Measurements from ENCODE around the gene ZC3HAV1. TPM values are rescaled to one million over a fixed set of nuclear protein-coding genes. Genes with fewer than 3 reads are reported as not detected.

ZC3HAV1 gene
- total and polyA plus RNA-seq, 2 of the 4 experiments (the other 2 are of a cell fraction), result 9.9 to 22.4 TPM

DNA sequence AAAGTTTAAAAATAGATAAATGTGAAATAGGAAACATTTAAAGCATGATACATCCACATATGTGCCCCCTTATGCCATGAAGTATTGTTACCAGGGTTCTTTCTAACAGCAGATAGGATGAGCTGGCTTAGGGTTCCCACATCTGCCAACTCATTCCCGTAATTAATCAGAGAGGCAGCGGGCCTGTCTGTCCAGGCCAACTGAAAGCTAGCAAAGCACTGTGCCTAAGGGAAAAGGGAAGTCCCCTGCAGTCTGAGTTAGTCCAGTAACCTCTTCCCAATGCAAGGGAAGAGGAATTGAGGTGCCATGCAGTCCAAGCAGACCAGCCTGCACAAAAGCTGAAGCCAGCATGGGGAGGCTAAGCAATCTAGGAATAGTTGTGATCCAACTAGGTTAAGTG, 55.4 kb downstream of the ZC3HAV1 start:
- ChIA-PET POLR2A (ENCODE audit: unreplicated experiment) (no interaction called here), CTCF (interaction anchor here (0.6 to 0.7 kb wide), 2 partner anchors 81 to 201 kb away, joined by 3 to 6 read pairs; no protein-coding TSS in a partner anchor)
- Histone ChIP-seq H2AK9ac (replicated peaks; ENCODE audit: low read depth, low read length, poor library complexity) (no peak overlapping the region), H3K14ac (replicated peaks; ENCODE audit: low read depth, low read length) (no peak overlapping the region), H4K5ac (ENCODE audit: low read depth, low read length) (no peak overlapping the region), H3K4me3 (ENCODE audit: insufficient read depth, low read depth, low read length) (no peak overlapping the region), H3K79me1 (ENCODE audit: low read depth in 1 of 2, low read length in 2 of 2) (no peaks in the 10 kb centered on the region), H2AFZ (replicated peaks; ENCODE audit: low read length, poor library complexity) (no peak overlapping the region), H3K56ac (ENCODE audit: extremely low read depth, insufficient read depth, low read length) (no peak overlapping the region), H3K36me3 (ENCODE audit: control insufficient read depth, insufficient read depth, low read length) (peaks cover 17% of the 10 kb centered on the region), H4K8ac (ENCODE audit: low read depth in 2 of 2, low read length in 2 of 2) (no peak overlapping the region), H3K4me1 (ENCODE audit: control insufficient read depth, insufficient read depth, low read length) (no peaks in the 10 kb centered on the region), H3K23ac (ENCODE audit: low read depth, low read length) (no peak overlapping the region), H3K9me3 (ENCODE audit: control insufficient read depth, insufficient read depth, low read length) (no peaks in the 10 kb centered on the region), H2BK15ac (ENCODE audit: low read depth, low read length) (no peak overlapping the region), H3K18ac (ENCODE audit: low read depth, low read length) (no peak overlapping the region), H3K4ac (ENCODE audit: low read depth, low read length) (no peak overlapping the region), H3K27ac (ENCODE audit: insufficient read depth, low read length) (no peak overlapping the region), H4K91ac (ENCODE audit: insufficient read depth, low read depth, low read length) (no peak overlapping the region), H3K27me3 (ENCODE audit: control insufficient read depth, insufficient read depth, low read length) (no peaks in the 10 kb centered on the region), H2BK5ac (ENCODE audit: low read depth, low read length, poor library complexity, severe bottlenecking) (no peak overlapping the region), H4K20me1 (ENCODE audit: insufficient read depth, low read length) (no peaks in the 10 kb centered on the region), H2AK5ac (ENCODE audit: low read depth, low read length) (no peak overlapping the region), H3K4me2 (ENCODE audit: low read depth, low read length) (no peak overlapping the region), H3K9ac (ENCODE audit: low read depth, low read length) (no peak overlapping the region), H2BK20ac (ENCODE audit: low read depth, low read length) (no peak overlapping the region), H3K9me1 (ENCODE audit: insufficient read depth, low read length) (peaks cover 7% of the 10 kb centered on the region; the same call in 1 of the 2 replicates), H2BK120ac (ENCODE audit: low read depth, low read length) (no peak overlapping the region)
- DNase-seq, result no peak
- in situ Hi-C loops (cut with MboI; ENCODE audit: low sequenced_read_pairs) (no loop called here), dilution Hi-C loops (cut with HindIII; ENCODE audit: low sequenced_read_pairs, unreplicated experiment) (no loop called here), intact Hi-C loops (cut with micrococcal nuclease) (no loop called here)
- no peak for ATAC-seq (ENCODE audit: low read depth)
- TF ChIP-seq FOS (IDR thresholded peaks at IDR 0.05; ENCODE audit: low read depth, low read length) (no peak), SMC3 (IDR thresholded peaks at IDR 0.05; ENCODE audit: low read depth, low read length) (no peak), NFE2L2 (IDR thresholded peaks at IDR 0.05; ENCODE audit: low read depth, low read length) (no peak), USF2 (IDR thresholded peaks at IDR 0.05; ENCODE audit: low read depth, low read length) (no peak), BHLHE40 (IDR thresholded peaks at IDR 0.05; ENCODE audit: low read depth, low read length) (no peak)
- TF ChIP-seq, protein P1, sequence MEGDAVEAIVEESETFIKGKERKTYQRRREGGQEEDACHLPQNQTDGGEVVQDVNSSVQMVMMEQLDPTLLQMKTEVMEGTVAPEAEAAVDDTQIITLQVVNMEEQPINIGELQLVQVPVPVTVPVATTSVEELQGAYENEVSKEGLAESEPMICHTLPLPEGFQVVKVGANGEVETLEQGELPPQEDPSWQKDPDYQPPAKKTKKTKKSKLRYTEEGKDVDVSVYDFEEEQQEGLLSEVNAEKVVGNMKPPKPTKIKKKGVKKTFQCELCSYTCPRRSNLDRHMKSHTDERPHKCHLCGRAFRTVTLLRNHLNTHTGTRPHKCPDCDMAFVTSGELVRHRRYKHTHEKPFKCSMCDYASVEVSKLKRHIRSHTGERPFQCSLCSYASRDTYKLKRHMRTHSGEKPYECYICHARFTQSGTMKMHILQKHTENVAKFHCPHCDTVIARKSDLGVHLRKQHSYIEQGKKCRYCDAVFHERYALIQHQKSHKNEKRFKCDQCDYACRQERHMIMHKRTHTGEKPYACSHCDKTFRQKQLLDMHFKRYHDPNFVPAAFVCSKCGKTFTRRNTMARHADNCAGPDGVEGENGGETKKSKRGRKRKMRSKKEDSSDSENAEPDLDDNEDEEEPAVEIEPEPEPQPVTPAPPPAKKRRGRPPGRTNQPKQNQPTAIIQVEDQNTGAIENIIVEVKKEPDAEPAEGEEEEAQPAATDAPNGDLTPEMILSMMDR (conservative IDR thresholded peaks at IDR 0.05; ENCODE audit: low read depth, low read length), result no peak
- WGBS, 2 experiments (ENCODE audit: extremely low coverage in 2 of 2, insufficient read length in 1 of 2), result no CpG with 5 or more reads among the region's 2 CpGs
- BruUV-seq (replicated peaks), result no TSS peak
